Kidney epithelial cell (primary cell): ENCODE measurements around the gene GPR155. TPM values are rescaled to one million over a fixed set of nuclear protein-coding genes. Genes with fewer than 3 reads are reported as not detected.

ENCODE experiments used
- DNase-seq: peaks from one replicate; pipeline ENCODE4 v3.0.0-alpha.2; 2010; ENCODE audit warnings: low read depth
- H3K27me3 ChIP-seq: 2 replicates; pipeline ENCODE4 v1.6.0; 2011; ENCODE audit warnings: low read length; ENCODE audit not compliant: control insufficient read depth, insufficient read depth
- H3K36me3 ChIP-seq: 2 replicates; pipeline ENCODE4 v1.5.1; 2011; ENCODE audit warnings: low read length; ENCODE audit not compliant: control insufficient read depth, insufficient read depth
- H3K4me3 ChIP-seq: 2 replicates; pipeline ENCODE4 v1.5.1; 2011; ENCODE audit warnings: low read depth, mild to moderate bottlenecking, control low read depth, low read length
- CTCF ChIP-seq: IDR thresholded peaks from 2 replicates; pipeline ENCODE4 v1.5.1; 2011; ENCODE audit warnings: mild to moderate bottlenecking, moderate library complexity, low read length, control low read depth, inconsistent platforms; ENCODE audit not compliant: insufficient read depth, poor library complexity, severe bottlenecking
- total RNA-seq: library from RNA; depleted of rRNA; stranded (reverse); fragments of >200 nt; gene quantifications from 2 replicates; pipeline ENCODE4 v1.2.3, GENCODE V29; 2015

GPR155 gene
- total RNA-seq, 1 donor from 2014 or later, result 1.7 TPM

- H3K4me3 ChIP-seq, result no peak overlapping the region
- TF ChIP-seq CTCF, result no peak
These were observed 46.9 kb downstream of the GPR155 start for GRCh38 chr2:174439950-174440349.

GRCh38 chr2:174439323-174439722, 47.5 kb downstream of the GPR155 start:
- TF ChIP-seq CTCF, result no peak
- Histone ChIP-seq H3K36me3 (no peaks in the 10 kb centered on the region), H3K27me3 (no peaks in the 10 kb centered on the region), H3K4me3 (no peak overlapping the region)
- DNase-seq, result no peak

More at GRCh38 chr2:174439950-174440349, 46.9 kb downstream of the GPR155 start:
- Histone ChIP-seq H3K36me3 (no peaks in the 10 kb centered on the region), H3K27me3 (no peaks in the 10 kb centered on the region)
- no peak for DNase-seq

GRCh38 chr2:174438146-174438886, 48.5 kb downstream of the GPR155 start:
- no peak for DNase-seq
- Histone ChIP-seq H3K36me3 (no peaks in the 10 kb centered on the region), H3K4me3 (no peak overlapping the region), H3K27me3 (no peaks in the 10 kb centered on the region)
- TF ChIP-seq CTCF, result no peak

- TF ChIP-seq CTCF, result no peak
- no peaks in the 10 kb centered on the region for H3K36me3 ChIP-seq
- no peak overlapping the region for H3K4me3 ChIP-seq
- no peaks in the 10 kb centered on the region for H3K27me3 ChIP-seq
- no peak for DNase-seq
These were observed 50.5 kb downstream of the GPR155 start for GRCh38 chr2:174436351-174436750.

- no peak for TF ChIP-seq CTCF
- Histone ChIP-seq H3K36me3 (no peaks in the 10 kb centered on the region), H3K27me3 (no peaks in the 10 kb centered on the region), H3K4me3 (no peak overlapping the region)
- DNase-seq, result no peak
These were observed 54.9 kb downstream of the GPR155 start for GRCh38 chr2:174431902-174432301.

- Histone ChIP-seq H3K36me3 (no peaks in the 10 kb centered on the region), H3K4me3 (no peak overlapping the region), H3K27me3 (no peaks in the 10 kb centered on the region)
- no peak for TF ChIP-seq CTCF
- no peak for DNase-seq
These were observed 56.8 kb downstream of the GPR155 start for GRCh38 chr2:174430066-174430465.
